ENCODE measurements around the gene RAMP1. TPM values are rescaled to one million over a fixed set of nuclear protein-coding genes. Genes with fewer than 3 reads are reported as not detected.

The RAMP1 gene
- total RNA-seq, 4 donors from 2014 or later: 0.78 to 4.2 (median 3.0) TPM

- DNase-seq: no peak
- intact Hi-C loops (cut with DNase I): no loop called here
These were observed 49.8 kb downstream of the RAMP1 start for GRCh38 chr2:237909075-237909695.

GRCh38 chr2:237909801-237910475 lies 50.5 kb downstream of the RAMP1 start:
- Histone ChIP-seq H3K4me1 (peaks cover 5 to 6% of the 10 kb centered on the region in 2 donors), H3K27me3 (no peaks in the 10 kb centered on the region), H3K9me3 (no peaks in the 10 kb centered on the region), H3K27ac (no peak overlapping the region), H3K36me3 (no peaks in the 10 kb centered on the region), H3K4me3 (replicated peaks in 1 of 3) (no peak overlapping the region)
- DNase-seq: no peak
- TF ChIP-seq CTCF (IDR thresholded peaks at IDR 0.05): no peak
- no peak for TF ChIP-seq POLR2A (IDR thresholded peaks at IDR 0.05)
- WGBS, 2 donors: 94 to 100% methylated on average over 3 to 11 of the region's 14 CpGs
- intact Hi-C loops (cut with DNase I): no loop called here

More at GRCh38 chr2:237909075-237909695, 49.8 kb downstream of the RAMP1 start:
- TF ChIP-seq CTCF (IDR thresholded peaks at IDR 0.05) (no peak), POLR2A (IDR thresholded peaks at IDR 0.05) (no peak)
- Histone ChIP-seq H3K36me3 (no peaks in the 10 kb centered on the region), H3K4me3 (replicated peaks in 1 of 3) (no peak overlapping the region), H3K27me3 (no peaks in the 10 kb centered on the region), H3K9me3 (no peaks in the 10 kb centered on the region), H3K4me1 (peaks cover 6 to 12% of the 10 kb centered on the region in 2 donors), H3K27ac (no peak overlapping the region)
- 91 to 97% methylated on average over 8 to 12 of the region's 13 CpGs for WGBS, 2 donors

- Histone ChIP-seq H3K9me3 (no peaks in the 10 kb centered on the region), H3K4me1 (no peaks in the 10 kb centered on the region), H3K4me3 (replicated peaks in 1 of 3) (no peak overlapping the region), H3K27me3 (no peaks in the 10 kb centered on the region), H3K27ac (no peak overlapping the region), H3K36me3 (no peaks in the 10 kb centered on the region)
- 97 to 98% methylated on average over 9 to 12 of the region's 12 CpGs for WGBS, 2 donors
- TF ChIP-seq CTCF (IDR thresholded peaks at IDR 0.05) (no peak), POLR2A (IDR thresholded peaks at IDR 0.05) (no peak)
- no peak for DNase-seq
- intact Hi-C loops (cut with DNase I): no loop called here
These were observed 51.3 kb downstream of the RAMP1 start for GRCh38 chr2:237910576-237911362.

- no peaks in the 10 kb centered on the region for H3K4me1 ChIP-seq
- intact Hi-C loops (cut with DNase I): no loop called here
- 90 to 93% methylated on average over 14 to 22 of the region's 28 CpGs for WGBS, 2 donors
These were observed 52.1 kb downstream of the RAMP1 start for GRCh38 chr2:237911363-237912017.

More at GRCh38 chr2:237911363-237912017, 52.1 kb downstream of the RAMP1 start:
- no peaks in the 10 kb centered on the region for H3K27me3 ChIP-seq
- no peak overlapping the region for H3K27ac ChIP-seq
- H3K9me3 ChIP-seq: no peaks in the 10 kb centered on the region
- no peak for DNase-seq
- no peak for TF ChIP-seq CTCF (IDR thresholded peaks at IDR 0.05)
- TF ChIP-seq POLR2A (IDR thresholded peaks at IDR 0.05): no peak
- no peak overlapping the region for H3K4me3 ChIP-seq (replicated peaks in 1 of 3)
- H3K36me3 ChIP-seq: no peaks in the 10 kb centered on the region

Measured in thyroid gland (tissue), 4 donors.